Panc1 (cell line): Measurements from ENCODE around the gene KRT85.

Source experiments
- POLR2AphosphoS5 ChIP-seq: IDR thresholded peaks from 2 replicates; pipeline ENCODE4 v1.6.1; 2012; ENCODE audit warnings: mild to moderate bottlenecking, low read depth, low read length, moderate library complexity
- REST ChIP-seq, 2 experiments: IDR thresholded peaks; 2 replicates each; pipeline ENCODE4 v1.6.1; 2011 to 2012; ENCODE audit warnings: low read depth in 2 of 2, control low read depth in 1 of 2, low read length in 1 of 2, mild to moderate bottlenecking in 1 of 2, moderate library complexity in 1 of 2; ENCODE audit not compliant: insufficient read depth in 1 of 2
- SIN3A ChIP-seq: IDR thresholded peaks from 2 replicates; pipeline ENCODE4 v1.6.1; 2012; ENCODE audit warnings: low read depth, mild to moderate bottlenecking, low read length, moderate library complexity, borderline replicate concordance; ENCODE audit not compliant: insufficient read depth
- TCF7L2 ChIP-seq: IDR thresholded peaks from 2 replicates; pipeline ENCODE4 v1.6.1; 2011; ENCODE audit warnings: mild to moderate bottlenecking, low read depth, low read length, inconsistent platforms
- TF ChIP-seq, protein P1 (sequence below): fragments of 450-650 bp; IDR thresholded peaks from 2 replicates; pipeline ENCODE4 v1.5.1; 2017; ENCODE audit warnings: mild to moderate bottlenecking

DNA sequence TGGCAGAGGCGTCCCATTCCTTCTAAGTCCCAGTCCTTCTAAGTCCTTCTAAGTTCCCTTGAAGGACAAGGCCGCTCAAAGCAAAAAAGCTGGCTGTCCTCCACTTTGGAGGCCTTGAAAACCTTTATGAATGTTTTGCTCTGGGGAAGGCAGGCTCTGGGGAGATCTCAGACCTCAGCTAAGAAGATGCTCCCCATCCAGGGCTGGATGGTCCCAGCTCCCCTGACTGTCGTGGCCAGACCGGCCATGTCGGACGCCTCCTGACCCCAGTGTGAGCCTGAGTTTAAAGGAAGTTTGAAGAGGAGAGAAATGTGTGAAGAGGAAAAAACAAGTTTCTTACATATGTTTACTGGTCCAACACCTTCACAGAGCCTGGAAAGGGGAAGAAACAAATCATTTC is 12.3 kb upstream of the KRT85 start:
- TF ChIP-seq, protein P1, sequence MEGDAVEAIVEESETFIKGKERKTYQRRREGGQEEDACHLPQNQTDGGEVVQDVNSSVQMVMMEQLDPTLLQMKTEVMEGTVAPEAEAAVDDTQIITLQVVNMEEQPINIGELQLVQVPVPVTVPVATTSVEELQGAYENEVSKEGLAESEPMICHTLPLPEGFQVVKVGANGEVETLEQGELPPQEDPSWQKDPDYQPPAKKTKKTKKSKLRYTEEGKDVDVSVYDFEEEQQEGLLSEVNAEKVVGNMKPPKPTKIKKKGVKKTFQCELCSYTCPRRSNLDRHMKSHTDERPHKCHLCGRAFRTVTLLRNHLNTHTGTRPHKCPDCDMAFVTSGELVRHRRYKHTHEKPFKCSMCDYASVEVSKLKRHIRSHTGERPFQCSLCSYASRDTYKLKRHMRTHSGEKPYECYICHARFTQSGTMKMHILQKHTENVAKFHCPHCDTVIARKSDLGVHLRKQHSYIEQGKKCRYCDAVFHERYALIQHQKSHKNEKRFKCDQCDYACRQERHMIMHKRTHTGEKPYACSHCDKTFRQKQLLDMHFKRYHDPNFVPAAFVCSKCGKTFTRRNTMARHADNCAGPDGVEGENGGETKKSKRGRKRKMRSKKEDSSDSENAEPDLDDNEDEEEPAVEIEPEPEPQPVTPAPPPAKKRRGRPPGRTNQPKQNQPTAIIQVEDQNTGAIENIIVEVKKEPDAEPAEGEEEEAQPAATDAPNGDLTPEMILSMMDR = no peak
- no peak for TF ChIP-seq POLR2AphosphoS5
- no peak for TF ChIP-seq TCF7L2
- no peak for TF ChIP-seq REST (IDR thresholded peaks at IDR 0.05; ENCODE audit: insufficient read depth in 1 of 2, low read depth in 2 of 2, low read length in 1 of 2)
- no peak for TF ChIP-seq SIN3A
